ENCODE results near the gene NATD1. TPM values are rescaled to one million over a fixed set of nuclear protein-coding genes. Genes with fewer than 3 reads are reported as not detected.

Gene NATD1
- total and polyA plus RNA-seq, 2 experiments from 2014 or later, result 2.1 to 8.1 TPM

DNA sequence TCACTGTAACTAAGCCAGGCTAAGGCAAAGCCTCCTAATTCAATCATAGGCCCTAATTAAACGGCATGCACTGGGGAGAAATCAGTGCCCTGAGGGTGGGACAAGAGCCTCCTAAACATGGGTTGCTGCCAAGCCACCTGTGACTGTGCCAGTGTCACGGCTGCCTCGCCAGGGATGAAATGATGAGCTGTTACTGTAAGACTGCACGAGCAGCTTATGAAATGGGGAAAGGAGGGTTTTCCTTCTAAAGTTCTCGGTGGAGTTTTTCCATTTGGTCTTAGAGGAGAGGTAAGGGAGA, 52.0 kb downstream of the NATD1 start (continued):
- TF ChIP-seq, protein P1, sequence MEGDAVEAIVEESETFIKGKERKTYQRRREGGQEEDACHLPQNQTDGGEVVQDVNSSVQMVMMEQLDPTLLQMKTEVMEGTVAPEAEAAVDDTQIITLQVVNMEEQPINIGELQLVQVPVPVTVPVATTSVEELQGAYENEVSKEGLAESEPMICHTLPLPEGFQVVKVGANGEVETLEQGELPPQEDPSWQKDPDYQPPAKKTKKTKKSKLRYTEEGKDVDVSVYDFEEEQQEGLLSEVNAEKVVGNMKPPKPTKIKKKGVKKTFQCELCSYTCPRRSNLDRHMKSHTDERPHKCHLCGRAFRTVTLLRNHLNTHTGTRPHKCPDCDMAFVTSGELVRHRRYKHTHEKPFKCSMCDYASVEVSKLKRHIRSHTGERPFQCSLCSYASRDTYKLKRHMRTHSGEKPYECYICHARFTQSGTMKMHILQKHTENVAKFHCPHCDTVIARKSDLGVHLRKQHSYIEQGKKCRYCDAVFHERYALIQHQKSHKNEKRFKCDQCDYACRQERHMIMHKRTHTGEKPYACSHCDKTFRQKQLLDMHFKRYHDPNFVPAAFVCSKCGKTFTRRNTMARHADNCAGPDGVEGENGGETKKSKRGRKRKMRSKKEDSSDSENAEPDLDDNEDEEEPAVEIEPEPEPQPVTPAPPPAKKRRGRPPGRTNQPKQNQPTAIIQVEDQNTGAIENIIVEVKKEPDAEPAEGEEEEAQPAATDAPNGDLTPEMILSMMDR (conservative IDR thresholded peaks at IDR 0.05; ENCODE audit: low read depth in 2 of 2), result no peak
- TF ChIP-seq, protein P2, sequence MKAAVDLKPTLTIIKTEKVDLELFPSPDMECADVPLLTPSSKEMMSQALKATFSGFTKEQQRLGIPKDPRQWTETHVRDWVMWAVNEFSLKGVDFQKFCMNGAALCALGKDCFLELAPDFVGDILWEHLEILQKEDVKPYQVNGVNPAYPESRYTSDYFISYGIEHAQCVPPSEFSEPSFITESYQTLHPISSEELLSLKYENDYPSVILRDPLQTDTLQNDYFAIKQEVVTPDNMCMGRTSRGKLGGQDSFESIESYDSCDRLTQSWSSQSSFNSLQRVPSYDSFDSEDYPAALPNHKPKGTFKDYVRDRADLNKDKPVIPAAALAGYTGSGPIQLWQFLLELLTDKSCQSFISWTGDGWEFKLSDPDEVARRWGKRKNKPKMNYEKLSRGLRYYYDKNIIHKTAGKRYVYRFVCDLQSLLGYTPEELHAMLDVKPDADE (IDR thresholded peaks at IDR 0.05), result no peak
- no peak for TF ChIP-seq POLR2AphosphoS5 (IDR thresholded peaks at IDR 0.05; ENCODE audit: low read depth)

DNA sequence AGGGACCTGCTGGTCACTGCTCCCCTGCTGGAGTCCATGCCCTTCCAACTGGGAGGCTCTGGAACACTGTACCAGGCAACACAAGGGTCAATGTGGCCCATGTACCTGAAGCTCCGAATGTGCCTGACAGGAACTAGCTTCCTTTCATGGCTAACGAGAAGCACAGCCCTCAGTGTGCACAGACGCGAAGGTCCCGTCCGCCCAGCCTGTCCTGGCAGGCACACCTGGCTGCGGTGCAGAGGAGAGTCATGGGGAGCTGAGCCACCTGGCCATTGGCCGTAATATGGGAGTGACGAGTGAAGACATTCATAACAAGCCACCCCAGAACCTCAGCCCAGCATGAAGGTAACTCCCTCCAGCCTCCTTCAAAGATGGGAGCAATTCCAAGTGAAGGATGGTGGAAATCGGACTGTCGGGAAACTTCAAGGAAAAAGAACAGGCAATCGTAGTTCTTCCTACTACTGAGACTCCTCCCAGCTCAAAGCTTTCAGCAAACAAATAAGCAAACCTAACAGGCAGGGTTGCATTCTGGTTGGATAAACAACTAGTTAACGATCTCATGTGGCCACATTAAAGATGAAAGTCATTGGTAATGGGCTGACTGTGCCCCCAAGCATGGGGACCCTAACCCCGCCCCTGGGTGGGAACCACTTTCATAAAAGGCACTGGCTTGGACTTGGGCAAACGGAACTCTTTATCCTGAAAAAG, 52.5 kb downstream of the NATD1 start:
- peaks cover 34% of the 10 kb centered on the region for H3F3A ChIP-seq (replicated peaks; ENCODE audit: low read depth)
- H3K27me3 ChIP-seq (ENCODE audit: insufficient read depth), result no peaks in the 10 kb centered on the region
- peak overlapping the region; percentile 70 for H3K4me2 ChIP-seq
- H3K4me3 ChIP-seq, result peak overlapping the region; percentile 42; the same call in 1 of the 2 replicates
- Mint-ChIP-seq H3K27ac (peak overlapping the region; percentile 45; the same call in 1 of the 2 replicates), H3K9me3 (no peaks in the 10 kb centered on the region), H3K4me3 (peak overlapping the region; percentile 44; the same call in 2 of the 3 replicates), H3K36me3 (ENCODE audit: low read depth) (peaks cover 32% of the 10 kb centered on the region), H3K4me1 (peaks cover 54% of the 10 kb centered on the region), H3K27me3 (ENCODE audit: insufficient read depth, low read depth, poor library complexity) (peaks cover 7% of the 10 kb centered on the region)
- H3K9me2 ChIP-seq (ENCODE audit: insufficient read depth), result no peaks in the 10 kb centered on the region
- peak overlapping the region; percentile 98 for H3K27ac ChIP-seq (ENCODE audit: low read depth)
- peaks cover 70% of the 10 kb centered on the region for H4K20me1 ChIP-seq (replicated peaks; ENCODE audit: insufficient read depth)
- no peak for ATAC-seq
- H3K36me3 ChIP-seq (ENCODE audit: insufficient read depth), result peaks cover 8% of the 10 kb centered on the region
- no peak for DNase-seq (ENCODE audit: low spot score)
- H2AFZ ChIP-seq, result no peak overlapping the region
- TF ChIP-seq ZNF114 (CRISPR knock-in tag; IDR thresholded peaks at IDR 0.05), result no peak
- H3K79me2 ChIP-seq (replicated peaks; ENCODE audit: insufficient read depth), result peaks cover 86% of the 10 kb centered on the region
- H3K4me1 ChIP-seq (ENCODE audit: insufficient read depth), result peaks cover 48% of the 10 kb centered on the region

DNA sequence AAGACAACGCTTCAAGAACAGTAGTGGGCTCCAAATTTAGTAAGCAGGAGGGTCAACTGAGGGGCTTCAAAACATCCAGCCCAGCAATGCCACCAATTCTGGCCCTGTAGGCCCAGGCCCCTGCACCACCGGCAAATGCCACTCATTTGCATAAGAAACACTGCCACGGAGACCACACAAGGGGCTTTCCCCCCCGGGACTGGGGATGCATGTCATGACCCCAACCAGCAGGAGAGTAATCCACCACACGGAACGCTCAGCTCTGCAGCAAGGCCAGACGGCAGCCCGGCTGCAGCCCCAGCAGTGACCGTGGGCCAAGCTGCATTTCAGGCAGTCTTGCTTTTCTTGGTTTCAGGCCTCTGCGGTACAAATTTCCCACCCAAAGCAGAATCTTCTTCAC, 53.4 kb downstream of the NATD1 start:
- Histone ChIP-seq H3K27ac (ENCODE audit: low read depth) (peak overlapping the region; percentile 98), H4K20me1 (replicated peaks; ENCODE audit: insufficient read depth) (peaks cover 61% of the 10 kb centered on the region), H3K4me1 (ENCODE audit: insufficient read depth) (peaks cover 39% of the 10 kb centered on the region), H3K27me3 (ENCODE audit: insufficient read depth) (no peaks in the 10 kb centered on the region), H2AFZ (no peak overlapping the region), H3K9me2 (ENCODE audit: insufficient read depth) (no peaks in the 10 kb centered on the region), H3K4me3 (peak overlapping the region; percentile 42), H3K36me3 (ENCODE audit: insufficient read depth) (peaks cover 8% of the 10 kb centered on the region), H3K4me2 (peak overlapping the region; percentile 70), H3K79me2 (replicated peaks; ENCODE audit: insufficient read depth) (peaks cover 77% of the 10 kb centered on the region), H3F3A (replicated peaks; ENCODE audit: low read depth) (peaks cover 30% of the 10 kb centered on the region)
- DNase-seq (ENCODE audit: low spot score) (peak; percentile 65), ATAC-seq (peak; percentile 75)
- H3K4me1 Mint-ChIP-seq, result peaks cover 46% of the 10 kb centered on the region
- peak overlapping the region; percentile 64 for H3K27ac Mint-ChIP-seq
- no peaks in the 10 kb centered on the region for H3K9me3 Mint-ChIP-seq
- peak overlapping the region; percentile 44; the same call in 2 of the 3 replicates for H3K4me3 Mint-ChIP-seq
- peaks cover 34% of the 10 kb centered on the region for H3K36me3 Mint-ChIP-seq (ENCODE audit: low read depth)
- H3K27me3 Mint-ChIP-seq (ENCODE audit: insufficient read depth, low read depth, poor library complexity), result peaks cover 4% of the 10 kb centered on the region
- no peak for TF ChIP-seq CREB1 (CRISPR knock-in tag; IDR thresholded peaks at IDR 0.05; ENCODE audit: low read depth)
- TF ChIP-seq, protein P2 (IDR thresholded peaks at IDR 0.05), result no peak
- no peak for TF ChIP-seq POLR2AphosphoS5 (IDR thresholded peaks at IDR 0.05; ENCODE audit: low read depth)
- TF ChIP-seq, protein P3, sequence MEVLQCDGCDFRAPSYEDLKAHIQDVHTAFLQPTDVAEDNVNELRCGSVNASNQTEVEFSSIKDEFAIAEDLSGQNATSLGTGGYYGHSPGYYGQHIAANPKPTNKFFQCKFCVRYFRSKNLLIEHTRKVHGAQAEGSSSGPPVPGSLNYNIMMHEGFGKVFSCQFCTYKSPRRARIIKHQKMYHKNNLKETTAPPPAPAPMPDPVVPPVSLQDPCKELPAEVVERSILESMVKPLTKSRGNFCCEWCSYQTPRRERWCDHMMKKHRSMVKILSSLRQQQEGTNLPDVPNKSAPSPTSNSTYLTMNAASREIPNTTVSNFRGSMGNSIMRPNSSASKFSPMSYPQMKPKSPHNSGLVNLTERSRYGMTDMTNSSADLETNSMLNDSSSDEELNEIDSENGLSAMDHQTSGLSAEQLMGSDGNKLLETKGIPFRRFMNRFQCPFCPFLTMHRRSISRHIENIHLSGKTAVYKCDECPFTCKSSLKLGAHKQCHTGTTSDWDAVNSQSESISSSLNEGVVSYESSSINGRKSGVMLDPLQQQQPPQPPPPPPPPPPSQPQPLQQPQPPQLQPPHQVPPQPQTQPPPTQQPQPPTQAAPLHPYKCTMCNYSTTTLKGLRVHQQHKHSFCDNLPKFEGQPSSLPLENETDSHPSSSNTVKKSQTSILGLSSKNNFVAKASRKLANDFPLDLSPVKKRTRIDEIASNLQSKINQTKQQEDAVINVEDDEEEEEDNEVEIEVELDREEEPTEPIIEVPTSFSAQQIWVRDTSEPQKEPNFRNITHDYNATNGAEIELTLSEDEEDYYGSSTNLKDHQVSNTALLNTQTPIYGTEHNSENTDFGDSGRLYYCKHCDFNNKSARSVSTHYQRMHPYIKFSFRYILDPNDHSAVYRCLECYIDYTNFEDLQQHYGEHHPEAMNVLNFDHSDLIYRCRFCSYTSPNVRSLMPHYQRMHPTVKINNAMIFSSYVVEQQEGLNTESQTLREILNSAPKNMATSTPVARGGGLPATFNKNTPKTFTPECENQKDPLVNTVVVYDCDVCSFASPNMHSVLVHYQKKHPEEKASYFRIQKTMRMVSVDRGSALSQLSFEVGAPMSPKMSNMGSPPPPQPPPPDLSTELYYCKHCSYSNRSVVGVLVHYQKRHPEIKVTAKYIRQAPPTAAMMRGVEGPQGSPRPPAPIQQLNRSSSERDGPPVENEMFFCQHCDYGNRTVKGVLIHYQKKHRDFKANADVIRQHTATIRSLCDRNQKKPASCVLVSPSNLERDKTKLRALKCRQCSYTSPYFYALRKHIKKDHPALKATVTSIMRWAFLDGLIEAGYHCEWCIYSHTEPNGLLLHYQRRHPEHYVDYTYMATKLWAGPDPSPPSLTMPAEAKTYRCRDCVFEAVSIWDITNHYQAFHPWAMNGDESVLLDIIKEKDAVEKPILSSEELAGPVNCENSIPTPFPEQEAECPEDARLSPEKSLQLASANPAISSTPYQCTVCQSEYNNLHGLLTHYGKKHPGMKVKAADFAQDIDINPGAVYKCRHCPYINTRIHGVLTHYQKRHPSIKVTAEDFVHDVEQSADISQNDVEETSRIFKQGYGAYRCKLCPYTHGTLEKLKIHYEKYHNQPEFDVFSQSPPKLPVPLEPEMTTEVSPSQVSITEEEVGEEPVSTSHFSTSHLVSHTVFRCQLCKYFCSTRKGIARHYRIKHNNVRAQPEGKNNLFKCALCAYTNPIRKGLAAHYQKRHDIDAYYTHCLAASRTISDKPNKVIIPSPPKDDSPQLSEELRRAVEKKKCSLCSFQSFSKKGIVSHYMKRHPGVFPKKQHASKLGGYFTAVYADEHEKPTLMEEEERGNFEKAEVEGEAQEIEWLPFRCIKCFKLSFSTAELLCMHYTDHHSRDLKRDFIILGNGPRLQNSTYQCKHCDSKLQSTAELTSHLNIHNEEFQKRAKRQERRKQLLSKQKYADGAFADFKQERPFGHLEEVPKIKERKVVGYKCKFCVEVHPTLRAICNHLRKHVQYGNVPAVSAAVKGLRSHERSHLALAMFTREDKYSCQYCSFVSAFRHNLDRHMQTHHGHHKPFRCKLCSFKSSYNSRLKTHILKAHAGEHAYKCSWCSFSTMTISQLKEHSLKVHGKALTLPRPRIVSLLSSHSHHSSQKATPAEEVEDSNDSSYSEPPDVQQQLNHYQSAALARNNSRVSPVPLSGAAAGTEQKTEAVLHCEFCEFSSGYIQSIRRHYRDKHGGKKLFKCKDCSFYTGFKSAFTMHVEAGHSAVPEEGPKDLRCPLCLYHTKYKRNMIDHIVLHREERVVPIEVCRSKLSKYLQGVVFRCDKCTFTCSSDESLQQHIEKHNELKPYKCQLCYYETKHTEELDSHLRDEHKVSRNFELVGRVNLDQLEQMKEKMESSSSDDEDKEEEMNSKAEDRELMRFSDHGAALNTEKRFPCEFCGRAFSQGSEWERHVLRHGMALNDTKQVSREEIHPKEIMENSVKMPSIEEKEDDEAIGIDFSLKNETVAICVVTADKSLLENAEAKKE (CRISPR knock-in tag; IDR thresholded peaks at IDR 0.05), result no peak
- no peak for TF ChIP-seq NANOG (IDR thresholded peaks at IDR 0.05; ENCODE audit: borderline replicate concordance)

Measured in GM23338 (cell line).